CD14-positive monocyte (primary cell): ENCODE data around the gene NEK7. TPM values are rescaled to one million over a fixed set of nuclear protein-coding genes. Genes with fewer than 3 reads are reported as not detected.

Experiments used
- DNase-seq, 3 donors: peaks; one replicate each; pipeline ENCODE4 v3.0.0-alpha.2; 2011 to 2022
- H2AFZ ChIP-seq: 2 replicates; pipeline ENCODE4 v1.6.0; 2012; ENCODE audit warnings: mild to moderate bottlenecking, low read depth, low read length, inconsistent platforms; ENCODE audit not compliant: insufficient read depth, poor library complexity, severe bottlenecking
- H3K27ac ChIP-seq, 2 donors: 1 replicate in 1 of 2; 2 replicates in 1 of 2; pipeline ENCODE4 v1.5.1; 2012 to 2013; ENCODE audit warnings: low read length in 2 of 2, control low read depth in 1 of 2, inconsistent platforms in 1 of 2, low read depth in 1 of 2, mild to moderate bottlenecking in 1 of 2
- H3K27me3 ChIP-seq, 2 donors: one replicate each; pipeline versions ENCODE4 v1.6.0 to v1.6.1; 2011 to 2013; ENCODE audit warnings: low read length in 2 of 2; ENCODE audit not compliant: control insufficient read depth in 2 of 2, insufficient read depth in 2 of 2
- H3K36me3 ChIP-seq, 2 donors: replicated peaks in 1 of 2; 1 replicate in 1 of 2; 2 replicates in 1 of 2; pipeline versions ENCODE4 v1.5.1 to v1.6.1; 2012 to 2013; ENCODE audit warnings: low read length in 2 of 2, control low read depth in 1 of 2, inconsistent platforms in 1 of 2, mild to moderate bottlenecking in 1 of 2; ENCODE audit not compliant: insufficient read depth in 2 of 2, control insufficient read depth in 1 of 2
- H3K4me1 ChIP-seq, 2 donors: 1 replicate in 1 of 2; 2 replicates in 1 of 2; pipeline versions ENCODE4 v1.5.1 to v1.6.1; 2012 to 2013; ENCODE audit warnings: low read length in 2 of 2, control low read depth in 1 of 2, inconsistent platforms in 1 of 2, mild to moderate bottlenecking in 1 of 2, moderate library complexity in 1 of 2; ENCODE audit not compliant: insufficient read depth in 2 of 2, control insufficient read depth in 1 of 2
- H3K4me2 ChIP-seq: replicated peaks from 2 replicates; pipeline ENCODE3; 2012; ENCODE audit warnings: low read length, moderate library complexity, mild to moderate bottlenecking; ENCODE audit not compliant: poor library complexity, severe bottlenecking; ENCODE audit errors: extremely low read depth
- H3K4me3 ChIP-seq, 3 experiments: fragments of 200-600 bp in 1 of 3; sonication (generic) in 1 of 3; replicated peaks in 1 of 3; 1 replicate in 2 of 3; 2 replicates in 1 of 3; pipeline ENCODE4 v1.5.1; 2011 to 2013; ENCODE audit warnings: low read length in 3 of 3, mild to moderate bottlenecking in 3 of 3, control low read depth in 2 of 3, low read depth in 2 of 3, inconsistent platforms in 1 of 3, moderate library complexity in 1 of 3
- H3K79me2 ChIP-seq: 2 replicates; pipeline ENCODE4 v1.6.0; 2012; ENCODE audit warnings: mild to moderate bottlenecking, control low read depth, inconsistent platforms, low read length, moderate library complexity; ENCODE audit not compliant: insufficient read depth
- H3K9ac ChIP-seq: 2 replicates; pipeline ENCODE4 v1.6.0; 2017; ENCODE audit warnings: low read length, mild to moderate bottlenecking; ENCODE audit not compliant: insufficient read depth, poor library complexity, severe bottlenecking
- H3K9me3 ChIP-seq, 2 donors: replicated peaks in 1 of 2; 1 replicate in 1 of 2; 2 replicates in 1 of 2; pipeline versions ENCODE4 v1.5.1 to v1.6.1; 2012 to 2013; ENCODE audit warnings: low read length in 2 of 2, control low read depth in 1 of 2; ENCODE audit not compliant: control insufficient read depth in 1 of 2, insufficient read depth in 1 of 2
- H4K20me1 ChIP-seq: 2 replicates; pipeline ENCODE4 v1.6.0; 2012; ENCODE audit warnings: mild to moderate bottlenecking, low read length, control low read depth, moderate library complexity; ENCODE audit not compliant: insufficient read depth
- H3K27ac Mint-ChIP-seq, 7 donors: one replicate each; pipeline ENCODE4 v1.8.0; 2020; ENCODE audit warnings: mild to moderate bottlenecking in 7 of 7, mixed read lengths in 7 of 7, moderate library complexity in 6 of 7, inconsistent platforms in 2 of 7
- H3K27me3 Mint-ChIP-seq, 3 donors: one replicate each; pipeline ENCODE4 v1.8.0; 2021 to 2022; ENCODE audit warnings: low read depth in 3 of 3, mild to moderate bottlenecking in 3 of 3, mixed read lengths in 3 of 3, moderate library complexity in 3 of 3, inconsistent platforms in 1 of 3
- H3K36me3 Mint-ChIP-seq, 2 donors: one replicate each; pipeline ENCODE4 v1.8.0; 2020; ENCODE audit warnings: mixed read lengths in 2 of 2, inconsistent platforms in 1 of 2, mild to moderate bottlenecking in 1 of 2
- H3K4me1 Mint-ChIP-seq: one replicate; pipeline ENCODE4 v1.8.0; 2020; ENCODE audit warnings: mild to moderate bottlenecking, mixed read lengths
- H3K4me3 Mint-ChIP-seq, 2 donors: one replicate each; pipeline ENCODE4 v1.8.0; 2020; ENCODE audit warnings: mild to moderate bottlenecking in 2 of 2, mixed read lengths in 2 of 2, moderate library complexity in 1 of 2
- H3K9me3 Mint-ChIP-seq, 7 donors: one replicate each; pipeline ENCODE4 v1.8.0; 2020 to 2022; ENCODE audit warnings: mixed read lengths in 7 of 7, mild to moderate bottlenecking in 6 of 7, moderate library complexity in 6 of 7, inconsistent platforms in 2 of 7
- CTCF ChIP-seq: fragments of 200-600 bp; IDR thresholded peaks from one replicate; pipeline ENCODE4 v1.8.0; 2022; ENCODE audit warnings: antibody characterized with exemption, mild to moderate bottlenecking
- WGBS: methylation state at CpG from one replicate; pipeline ENCODE4 v1.1.5; 2013; ENCODE audit warnings: missing lambda C conversion rate; ENCODE audit not compliant: insufficient coverage; 5-methylcytosine and 5-hydroxymethylcytosine counted together
- intact Hi-C, 2 donors: fragments of 100-400 bp; cut with micrococcal nuclease; formaldehyde crosslinking; loops; one replicate each; pipeline versions ENCODE4 v1.15.0 to v1.15.1; 2023
- polyA plus RNA-seq, 3 donors: library from polyadenylated mRNA; depleted of rRNA in 1 of 3; unstranded in 2 of 3; stranded (reverse) in 1 of 3; fragments of 300-500 nt in 2 of 3; fragments of >200 nt in 1 of 3; fragmentation: Illumina TruSeq in 2 of 3; gene quantifications; 1 replicate in 2 of 3; 2 replicates in 1 of 3; pipeline ENCODE4 v1.2.3, GENCODE V29; 2012 to 2021

NEK7 gene
- polyA plus RNA-seq, 3 donors, result 16.0 to 50.1 (median 46.5) TPM

- TF ChIP-seq CTCF, result no peak
- no peaks in the 10 kb centered on the region for H3K27me3 Mint-ChIP-seq
- peaks cover 0 to 9% (median 2%) of the 10 kb centered on the region in 7 donors for H3K9me3 Mint-ChIP-seq
- Histone ChIP-seq H3K4me2 (no peak overlapping the region), H4K20me1 (peaks cover 60% of the 10 kb centered on the region), H3K79me2 (peaks cover 38% of the 10 kb centered on the region), H3K4me3 (no peak overlapping the region), H3K36me3 (peaks cover 0 to 11% of the 10 kb centered on the region in 2 donors), H3K9ac (no peak overlapping the region), H2AFZ (no peak overlapping the region), H3K27me3 (no peaks in the 10 kb centered on the region), H3K4me1 (peaks cover 4 to 7% of the 10 kb centered on the region in 2 donors), H3K27ac (no peak overlapping the region), H3K9me3 (peaks cover under 1 to 3% of the 10 kb centered on the region in 2 donors)
- intact Hi-C loops, result no loop called here
- H3K27ac Mint-ChIP-seq, result no peak overlapping the region
- no CpG with 5 or more reads among the region's 3 CpGs for WGBS
- peaks cover 17% of the 10 kb centered on the region for H3K4me1 Mint-ChIP-seq
- no peak overlapping the region for H3K4me3 Mint-ChIP-seq
- peaks cover 5 to 7% of the 10 kb centered on the region in 2 donors for H3K36me3 Mint-ChIP-seq
- DNase-seq, result no peak
Measured at GRCh38 chr1:198231779-198232178, 75.0 kb downstream of the NEK7 start.

- Histone ChIP-seq H3K79me2 (peaks cover 37% of the 10 kb centered on the region), H3K36me3 (peaks cover 0 to 11% of the 10 kb centered on the region in 2 donors), H3K4me1 (peaks cover 4 to 7% of the 10 kb centered on the region in 2 donors), H4K20me1 (peaks cover 66% of the 10 kb centered on the region), H2AFZ (no peak overlapping the region), H3K9me3 (peaks cover 0 to 3% of the 10 kb centered on the region in 2 donors), H3K4me3 (no peak overlapping the region), H3K27ac (no peak overlapping the region), H3K27me3 (no peaks in the 10 kb centered on the region), H3K9ac (no peak overlapping the region), H3K4me2 (no peak overlapping the region)
- Mint-ChIP-seq H3K27ac (no peak overlapping the region), H3K4me1 (peaks cover 17% of the 10 kb centered on the region), H3K36me3 (peaks cover 5 to 7% of the 10 kb centered on the region in 2 donors), H3K27me3 (no peaks in the 10 kb centered on the region), H3K9me3 (peaks cover 0 to 5% (median 2%) of the 10 kb centered on the region in 7 donors), H3K4me3 (no peak overlapping the region)
- WGBS, result no CpG with 5 or more reads among the region's 1 CpG
- TF ChIP-seq CTCF, result no peak
- no peak for DNase-seq
- intact Hi-C loops, result no loop called here
Measured at GRCh38 chr1:198232378-198232777, 75.6 kb downstream of the NEK7 start.
